ENCODE data around the gene SLC1A5. TPM values are rescaled to one million over a fixed set of nuclear protein-coding genes. Genes with fewer than 3 reads are reported as not detected.

Gene SLC1A5
- total and polyA plus RNA-seq, 7 experiments from 2014 or later: 1.1 to 120 (median 5.3) TPM

GRCh38 chr19:46742926-46743480 lies 45.4 kb downstream of the SLC1A5 start:
- peak overlapping the region in 7 of 10 donors; percentile 10 to 49 (median 26) for H3K4me3 Mint-ChIP-seq
- Histone ChIP-seq H3K4me1 (ENCODE audit: control insufficient read depth in 2 of 2, insufficient read depth in 2 of 2, low read length in 2 of 2) (peaks cover 21 to 26% of the 10 kb centered on the region in 2 donors), H3K27me3 (ENCODE audit: control insufficient read depth in 2 of 2, insufficient read depth in 2 of 2, low read length in 2 of 2) (no peaks in the 10 kb centered on the region), H3K9me3 (ENCODE audit: control insufficient read depth in 2 of 3, low read length in 3 of 3) (no peaks in the 10 kb centered on the region), H3K4me3 (ENCODE audit: low read length) (no peak overlapping the region), H3K36me3 (ENCODE audit: control insufficient read depth in 2 of 3, insufficient read depth in 3 of 3, low read length in 3 of 3) (peaks cover 0 to 38% (median 4%) of the 10 kb centered on the region in 3 experiments), H3K27ac (ENCODE audit: low read depth, low read length) (no peak overlapping the region)
- CTCF ChIA-PET: no interaction called here
- peaks cover 0 to 2% (median 0%) of the 10 kb centered on the region in 11 donors for H3K9me3 Mint-ChIP-seq
- POLR2A ChIA-PET: interaction anchor here (0.7 to 1.4 kb wide), 2 partner anchors 97 to 131 kb away, joined by 3 read pairs; no protein-coding TSS in a partner anchor
- H3K27ac Mint-ChIP-seq: peak overlapping the region in 8 of 9 donors; percentile 10 to 61 (median 28)
- no peak for ATAC-seq
- DNase-seq: no peak
- no peaks in the 10 kb centered on the region for H3K27me3 Mint-ChIP-seq
- H3K4me1 Mint-ChIP-seq: peaks cover 48 to 71% (median 59%) of the 10 kb centered on the region in 7 donors
- intact Hi-C loops (cut with micrococcal nuclease): no loop called here
- peaks cover 0 to 6% (median 4%) of the 10 kb centered on the region in 5 donors for H3K36me3 Mint-ChIP-seq

DNA sequence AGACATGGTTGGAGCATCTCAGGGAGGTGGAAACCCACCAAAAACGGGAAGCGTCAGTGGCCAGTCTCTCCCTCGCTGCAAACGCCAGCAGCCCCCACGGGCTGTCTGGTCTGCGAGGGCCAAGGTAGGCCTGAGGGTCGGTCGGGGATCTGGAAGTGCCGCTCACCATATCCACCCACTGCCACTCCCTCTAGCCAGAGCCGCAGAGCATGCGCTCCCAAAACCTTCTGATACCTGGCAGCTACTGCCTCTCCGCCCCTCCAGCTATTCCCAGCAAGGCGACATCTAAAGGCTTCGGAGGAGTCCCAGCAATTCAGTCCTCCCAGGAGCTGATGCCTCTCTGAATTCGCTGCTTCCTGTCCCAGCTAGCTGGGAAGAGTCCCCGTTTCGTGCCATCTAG lies 46.9 kb downstream of the SLC1A5 start:
- peaks cover 38 to 58% (median 50%) of the 10 kb centered on the region in 7 donors for H3K4me1 Mint-ChIP-seq
- CTCF ChIA-PET: interaction anchor here (0.6 to 2.4 kb wide), 6 partner anchors 13 to 109 kb away, joined by 3 to 7 read pairs (median 3); partner anchors contain the start of gene AP2S1
- no peak for ATAC-seq
- intact Hi-C loops (cut with micrococcal nuclease): no loop called here
- peaks cover 0 to 53% (median 14%) of the 10 kb centered on the region in 3 experiments for H3K36me3 ChIP-seq (ENCODE audit: control insufficient read depth in 2 of 3, insufficient read depth in 3 of 3, low read length in 3 of 3)
- peak overlapping the region in 1 of 10 donors; percentile 25 for H3K4me3 Mint-ChIP-seq
- H3K4me3 ChIP-seq (ENCODE audit: low read length): no peak overlapping the region
- H3K27me3 Mint-ChIP-seq: no peaks in the 10 kb centered on the region
- peaks cover 0 to 2% (median 0%) of the 10 kb centered on the region in 11 donors for H3K9me3 Mint-ChIP-seq
- peaks cover 15 to 16% of the 10 kb centered on the region in 2 donors for H3K4me1 ChIP-seq (ENCODE audit: control insufficient read depth in 2 of 2, insufficient read depth in 2 of 2, low read length in 2 of 2)
- no peak overlapping the region for H3K27ac Mint-ChIP-seq
- POLR2A ChIA-PET: no interaction called here
- no peak overlapping the region for H3K27ac ChIP-seq (ENCODE audit: low read depth, low read length)
- H3K9me3 ChIP-seq (ENCODE audit: control insufficient read depth in 2 of 3, low read length in 3 of 3): no peaks in the 10 kb centered on the region
- no peak for DNase-seq
- no peaks in the 10 kb centered on the region for H3K27me3 ChIP-seq (ENCODE audit: control insufficient read depth in 2 of 2, insufficient read depth in 2 of 2, low read length in 2 of 2)
- H3K36me3 Mint-ChIP-seq: peaks cover 0 to 11% (median 6%) of the 10 kb centered on the region in 5 donors

GRCh38 chr19:46739290-46739771 lies 49.1 kb downstream of the SLC1A5 start:
- DNase-seq (no peak), ATAC-seq (no peak)
- Histone ChIP-seq H3K27ac (ENCODE audit: low read depth, low read length) (no peak overlapping the region), H3K36me3 (ENCODE audit: control insufficient read depth in 2 of 3, insufficient read depth in 3 of 3, low read length in 3 of 3) (peaks cover 0 to 53% (median 14%) of the 10 kb centered on the region in 3 experiments), H3K9me3 (ENCODE audit: control insufficient read depth in 2 of 3, low read length in 3 of 3) (no peaks in the 10 kb centered on the region), H3K27me3 (ENCODE audit: control insufficient read depth in 2 of 2, insufficient read depth in 2 of 2, low read length in 2 of 2) (no peaks in the 10 kb centered on the region), H3K4me3 (ENCODE audit: low read length) (no peak overlapping the region), H3K4me1 (ENCODE audit: control insufficient read depth in 2 of 2, insufficient read depth in 2 of 2, low read length in 2 of 2) (peaks cover 3% of the 10 kb centered on the region in 2 donors)
- Mint-ChIP-seq H3K36me3 (peaks cover 0 to 12% (median 4%) of the 10 kb centered on the region in 5 donors), H3K27me3 (no peaks in the 10 kb centered on the region), H3K27ac (peak overlapping the region in 2 of 9 donors; percentile 38 to 82), H3K4me1 (peaks cover 31 to 45% (median 40%) of the 10 kb centered on the region in 7 donors), H3K4me3 (peak overlapping the region in 1 of 10 donors; percentile 14), H3K9me3 (peaks cover 0 to 2% (median 0%) of the 10 kb centered on the region in 11 donors)
- ChIA-PET CTCF (interaction anchor here (0.5 kb wide), 1 partner anchor 279 kb away, joined by 3 read pairs; no protein-coding TSS in a partner anchor), POLR2A (no interaction called here)
- intact Hi-C loops (cut with micrococcal nuclease): no loop called here

DNA sequence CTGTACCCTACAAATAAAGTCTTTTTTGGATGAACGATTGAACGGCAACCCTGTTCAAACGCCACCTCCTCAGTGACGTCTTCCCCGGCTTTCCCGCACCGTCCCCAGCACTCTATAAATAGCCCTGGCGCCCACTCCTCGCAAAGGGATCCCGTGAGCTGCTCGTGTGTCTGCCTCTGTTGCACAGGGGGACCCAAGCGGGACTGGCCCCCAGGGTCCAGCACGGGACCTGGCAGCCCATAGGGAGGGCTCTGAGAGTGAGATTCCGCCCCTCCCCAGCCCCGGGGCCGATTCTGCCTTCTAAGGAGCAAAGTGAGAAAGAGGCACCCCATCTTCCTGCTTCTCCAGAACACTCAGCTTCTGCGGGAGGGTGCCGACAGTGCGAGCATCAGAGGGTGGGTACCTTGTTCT lies 50.6 kb downstream of the SLC1A5 start:
- Mint-ChIP-seq H3K9me3 (peaks cover 0 to 2% (median 0%) of the 10 kb centered on the region in 11 donors), H3K4me3 (no peak overlapping the region), H3K27me3 (no peaks in the 10 kb centered on the region), H3K27ac (peak overlapping the region in 2 of 9 donors; percentile 38 to 62), H3K36me3 (peaks cover 0 to 23% (median 6%) of the 10 kb centered on the region in 5 donors), H3K4me1 (peaks cover 20 to 36% (median 28%) of the 10 kb centered on the region in 7 donors)
- H3K4me1 ChIP-seq (ENCODE audit: control insufficient read depth in 2 of 2, insufficient read depth in 2 of 2, low read length in 2 of 2): no peaks in the 10 kb centered on the region
- no peak overlapping the region for H3K4me3 ChIP-seq (ENCODE audit: low read length)
- intact Hi-C loops (cut with micrococcal nuclease): no loop called here
- POLR2A ChIA-PET: interaction anchor here (1.3 kb wide), 1 partner anchor 24 kb away, joined by 4 read pairs; no protein-coding TSS in a partner anchor
- peaks cover 4 to 67% (median 20%) of the 10 kb centered on the region in 3 experiments for H3K36me3 ChIP-seq (ENCODE audit: control insufficient read depth in 2 of 3, insufficient read depth in 3 of 3, low read length in 3 of 3)
- H3K27me3 ChIP-seq (ENCODE audit: control insufficient read depth in 2 of 2, insufficient read depth in 2 of 2, low read length in 2 of 2): no peaks in the 10 kb centered on the region
- no peak for DNase-seq
- no peak for ATAC-seq
- CTCF ChIA-PET: interaction anchor here (0.7 to 1.2 kb wide), 2 partner anchors 9 to 255 kb away, joined by 3 read pairs; no protein-coding TSS in a partner anchor
- no peak overlapping the region for H3K27ac ChIP-seq (ENCODE audit: low read depth, low read length)
- H3K9me3 ChIP-seq (ENCODE audit: control insufficient read depth in 2 of 3, low read length in 3 of 3): no peaks in the 10 kb centered on the region

DNA sequence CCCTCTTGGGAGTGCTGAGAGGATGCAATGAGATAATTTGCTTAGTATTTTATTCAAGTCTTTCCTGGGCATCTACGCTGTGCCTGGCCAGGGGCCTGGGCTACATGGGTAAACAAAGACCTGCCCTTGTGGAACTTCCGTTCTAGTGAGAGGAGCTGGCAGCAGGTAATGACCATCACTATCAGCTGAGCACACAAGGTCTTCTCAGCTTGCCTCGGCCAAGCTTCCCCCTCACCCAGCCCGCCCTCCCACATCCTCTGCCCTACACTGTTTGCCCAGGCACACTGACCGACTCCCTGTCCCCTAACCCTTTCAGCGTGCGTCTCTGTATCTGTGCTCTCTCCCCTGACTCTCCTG lies 51.1 kb downstream of the SLC1A5 start:
- Mint-ChIP-seq H3K36me3 (peaks cover 0 to 28% (median 6%) of the 10 kb centered on the region in 5 donors), H3K4me1 (peaks cover 18 to 34% (median 24%) of the 10 kb centered on the region in 7 donors), H3K4me3 (no peak overlapping the region), H3K27me3 (no peaks in the 10 kb centered on the region), H3K27ac (peak overlapping the region in 2 of 9 donors; percentile 38 to 62), H3K9me3 (peaks cover 0 to 2% (median 0%) of the 10 kb centered on the region in 11 donors)
- DNase-seq (no peak), ATAC-seq (no peak)
- Histone ChIP-seq H3K4me1 (ENCODE audit: control insufficient read depth in 2 of 2, insufficient read depth in 2 of 2, low read length in 2 of 2) (no peaks in the 10 kb centered on the region), H3K4me3 (ENCODE audit: low read length) (no peak overlapping the region), H3K9me3 (ENCODE audit: control insufficient read depth in 2 of 3, low read length in 3 of 3) (no peaks in the 10 kb centered on the region), H3K36me3 (ENCODE audit: control insufficient read depth in 2 of 3, insufficient read depth in 3 of 3, low read length in 3 of 3) (peaks cover 4 to 72% (median 20%) of the 10 kb centered on the region in 3 experiments), H3K27ac (ENCODE audit: low read depth, low read length) (no peak overlapping the region), H3K27me3 (ENCODE audit: control insufficient read depth in 2 of 2, insufficient read depth in 2 of 2, low read length in 2 of 2) (no peaks in the 10 kb centered on the region)
- intact Hi-C loops (cut with micrococcal nuclease): no loop called here
- ChIA-PET POLR2A (interaction anchor here (1.3 kb wide), 1 partner anchor 23 kb away, joined by 4 read pairs; no protein-coding TSS in a partner anchor), CTCF (interaction anchor here (0.7 to 1.2 kb wide), 2 partner anchors 9 to 255 kb away, joined by 3 read pairs; no protein-coding TSS in a partner anchor)

DNA sequence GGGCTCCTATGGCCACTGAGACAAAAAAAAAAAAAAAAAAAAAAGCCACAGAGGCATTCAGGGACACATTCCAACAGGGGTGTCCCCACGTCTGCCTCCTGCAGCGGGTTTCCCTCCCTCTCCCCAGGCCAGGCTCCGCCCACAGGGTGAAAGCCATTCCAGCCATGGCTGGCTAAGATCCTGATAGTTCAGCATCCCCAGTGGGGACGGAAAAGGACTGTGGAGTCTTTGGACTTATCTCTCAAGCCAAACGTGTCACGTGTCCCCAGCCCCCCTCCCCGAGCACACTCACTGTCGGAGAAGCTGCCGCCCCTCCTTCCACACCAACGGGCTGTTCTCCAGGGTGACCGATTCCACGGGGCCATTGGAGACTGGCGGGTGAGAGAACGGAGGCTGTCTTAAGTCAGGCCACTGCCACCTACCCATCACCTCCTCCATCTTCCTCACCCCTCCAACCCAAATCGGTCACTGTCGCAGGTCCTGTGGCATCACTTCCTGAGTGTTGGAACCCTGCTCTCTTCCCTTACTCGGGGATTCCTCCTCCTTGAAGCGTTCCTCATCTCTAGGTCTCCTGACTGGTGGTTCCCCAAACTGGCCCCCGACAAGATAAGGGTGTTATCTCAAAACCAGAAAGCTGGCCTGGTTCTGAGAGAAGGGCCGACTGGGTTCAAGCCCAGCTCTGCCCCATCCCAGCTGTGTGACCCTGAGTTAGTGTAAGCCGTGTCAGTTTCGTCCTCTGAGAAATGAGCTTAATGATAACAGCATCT lies 51.7 kb downstream of the SLC1A5 start:
- H3K4me1 ChIP-seq (ENCODE audit: control insufficient read depth in 2 of 2, insufficient read depth in 2 of 2, low read length in 2 of 2): no peaks in the 10 kb centered on the region
- Mint-ChIP-seq H3K27ac (no peak overlapping the region), H3K36me3 (peaks cover 0 to 31% (median 6%) of the 10 kb centered on the region in 5 donors), H3K4me1 (peaks cover 18 to 34% (median 19%) of the 10 kb centered on the region in 7 donors), H3K27me3 (no peaks in the 10 kb centered on the region), H3K9me3 (peaks cover 0 to 2% (median 0%) of the 10 kb centered on the region in 11 donors), H3K4me3 (no peak overlapping the region)
- intact Hi-C loops (cut with micrococcal nuclease): no loop called here
- POLR2A ChIA-PET: interaction anchor here (1.3 kb wide), 1 partner anchor 23 kb away, joined by 4 read pairs; no protein-coding TSS in a partner anchor
- no peak overlapping the region for H3K4me3 ChIP-seq (ENCODE audit: low read length)
- H3K9me3 ChIP-seq (ENCODE audit: control insufficient read depth in 2 of 3, low read length in 3 of 3): no peaks in the 10 kb centered on the region
- DNase-seq: no peak
- ATAC-seq: no peak
- H3K27ac ChIP-seq (ENCODE audit: low read depth, low read length): no peak overlapping the region
- peaks cover 4 to 72% (median 20%) of the 10 kb centered on the region in 3 experiments for H3K36me3 ChIP-seq (ENCODE audit: control insufficient read depth in 2 of 3, insufficient read depth in 3 of 3, low read length in 3 of 3)
- CTCF ChIA-PET: interaction anchor here (0.7 kb wide), 1 partner anchor 256 kb away, joined by 3 read pairs; no protein-coding TSS in a partner anchor
- H3K27me3 ChIP-seq (ENCODE audit: control insufficient read depth in 2 of 2, insufficient read depth in 2 of 2, low read length in 2 of 2): no peaks in the 10 kb centered on the region
